ENCODE data around the gene REPS1.

GRCh38 chr6:138931660-138932059 lies 56.4 kb downstream of the REPS1 start:
- TF ChIP-seq POLR2A (IDR thresholded peaks at IDR 0.05; ENCODE audit: low read depth, low read length), result no peak
- TF ChIP-seq TAF1 (IDR thresholded peaks at IDR 0.05; ENCODE audit: low read depth, low read length), result no peak
- TF ChIP-seq SPI1 (IDR thresholded peaks at IDR 0.05; ENCODE audit: low read depth, low read length), result no peak
- TF ChIP-seq POLR2AphosphoS5 (IDR thresholded peaks at IDR 0.05; ENCODE audit: low read depth, low read length), result no peak
- TF ChIP-seq POU2F2 (IDR thresholded peaks at IDR 0.05; ENCODE audit: low read depth, low read length), result no peak

Data from GM12891 (cell line).